H9 (cell line): ENCODE measurements around the gene CNGA4. TPM values are rescaled to one million over a fixed set of nuclear protein-coding genes. Genes with fewer than 3 reads are reported as not detected.

Experiments used
- DNase-seq: peaks from one replicate; pipeline ENCODE4 v3.0.0-alpha.2; 2017
- H2AFZ ChIP-seq: one replicate; pipeline ENCODE4 v1.6.1; 2013; ENCODE audit warnings: mild to moderate bottlenecking, low read length, control low read depth, moderate library complexity
- H2AK5ac ChIP-seq: 2 replicates; pipeline ENCODE4 v1.6.1; 2013; ENCODE audit warnings: low read length, control low read depth, mixed read lengths; ENCODE audit not compliant: insufficient read length
- H2BK120ac ChIP-seq: one replicate; pipeline ENCODE4 v1.6.1; 2013; ENCODE audit warnings: low read depth, mild to moderate bottlenecking, low read length, control low read depth, inconsistent platforms; ENCODE audit not compliant: poor library complexity, severe bottlenecking
- H2BK12ac ChIP-seq: 2 replicates; pipeline ENCODE4 v1.6.1; 2013; ENCODE audit warnings: low read length, control low read depth, mixed read lengths, low read depth; ENCODE audit not compliant: insufficient read length
- H2BK15ac ChIP-seq: 2 replicates; pipeline ENCODE4 v1.6.1; 2013; ENCODE audit warnings: low read depth, low read length, control low read depth
- H2BK20ac ChIP-seq: one replicate; pipeline ENCODE4 v1.6.1; 2013; ENCODE audit warnings: low read depth, mild to moderate bottlenecking, low read length, control low read depth, inconsistent platforms; ENCODE audit not compliant: poor library complexity, severe bottlenecking
- H2BK5ac ChIP-seq: 2 replicates; pipeline ENCODE4 v1.6.1; 2013; ENCODE audit warnings: low read length, control low read depth, mixed read lengths; ENCODE audit not compliant: insufficient read length
- H3K14ac ChIP-seq: 2 replicates; pipeline ENCODE4 v1.6.1; 2013; ENCODE audit warnings: low read length, control low read depth; ENCODE audit not compliant: insufficient read depth
- H3K18ac ChIP-seq: 2 replicates; pipeline ENCODE4 v1.6.1; 2013; ENCODE audit warnings: low read depth, mild to moderate bottlenecking, mixed read lengths, low read length, control low read depth; ENCODE audit not compliant: insufficient read length
- H3K23ac ChIP-seq: 2 replicates; pipeline ENCODE4 v1.6.1; 2013; ENCODE audit warnings: low read length, control low read depth, mixed read lengths, low read depth; ENCODE audit not compliant: insufficient read length
- H3K23me2 ChIP-seq: 2 replicates; pipeline ENCODE4 v1.6.1; 2013; ENCODE audit warnings: low read depth, mild to moderate bottlenecking, mixed read lengths, low read length, control low read depth; ENCODE audit not compliant: insufficient read length, poor library complexity, severe bottlenecking
- H3K27ac ChIP-seq: 2 replicates; pipeline ENCODE4 v1.5.1; 2013; ENCODE audit warnings: low read length, control low read depth, mixed read lengths, low read depth; ENCODE audit not compliant: insufficient read length
- H3K27me3 ChIP-seq: 2 replicates; pipeline ENCODE4 v1.6.1; 2013; ENCODE audit warnings: low read length, control low read depth, inconsistent platforms; ENCODE audit not compliant: insufficient read depth
- H3K4ac ChIP-seq: 2 replicates; pipeline ENCODE4 v1.6.1; 2013; ENCODE audit warnings: low read depth, mild to moderate bottlenecking, control low read depth, inconsistent platforms, low read length, moderate library complexity
- H3K4me1 ChIP-seq: 2 replicates; pipeline ENCODE4 v1.6.1; 2013; ENCODE audit warnings: low read length, control low read depth, inconsistent platforms; ENCODE audit not compliant: insufficient read depth
- H3K4me2 ChIP-seq: 2 replicates; pipeline ENCODE4 v1.6.1; 2013; ENCODE audit warnings: low read length, control low read depth, mixed read lengths; ENCODE audit not compliant: insufficient read length, insufficient read depth
- H3K56ac ChIP-seq: 2 replicates; pipeline ENCODE4 v1.6.1; 2013; ENCODE audit warnings: low read depth, mild to moderate bottlenecking, mixed read lengths, low read length, control low read depth; ENCODE audit not compliant: insufficient read length
- H3K79me1 ChIP-seq: 2 replicates; pipeline ENCODE4 v1.6.1; 2013; ENCODE audit warnings: low read depth, mild to moderate bottlenecking, moderate library complexity, low read length, control low read depth, inconsistent platforms; ENCODE audit not compliant: insufficient read depth, poor library complexity, severe bottlenecking
- H3K79me2 ChIP-seq: 2 replicates; pipeline ENCODE4 v1.6.1; 2013; ENCODE audit warnings: low read length, control low read depth, inconsistent platforms; ENCODE audit not compliant: insufficient read depth
- H3K9ac ChIP-seq: 2 replicates; pipeline ENCODE4 v1.6.1; 2013; ENCODE audit warnings: low read length, control low read depth, mixed read lengths; ENCODE audit not compliant: insufficient read length; ENCODE audit errors: extremely low read depth
- H3K9me3 ChIP-seq: one replicate; pipeline ENCODE4 v1.6.1; 2013; ENCODE audit warnings: low read depth, low read length, inconsistent platforms; ENCODE audit not compliant: control insufficient read depth
- H3T11ph ChIP-seq: one replicate; pipeline ENCODE4 v1.6.1; 2013; ENCODE audit warnings: mild to moderate bottlenecking, low read length, control low read depth, inconsistent platforms
- H4K20me1 ChIP-seq: one replicate; pipeline ENCODE4 v1.6.1; 2013; ENCODE audit not compliant: control insufficient read depth, insufficient read length, insufficient read depth
- H4K5ac ChIP-seq: 2 replicates; pipeline ENCODE4 v1.6.1; 2013; ENCODE audit warnings: low read depth, mild to moderate bottlenecking, mixed read lengths, low read length, control low read depth; ENCODE audit not compliant: insufficient read length
- H4K8ac ChIP-seq: replicated peaks from 2 replicates; pipeline ENCODE4 v1.6.1; 2013; ENCODE audit warnings: low read length, control low read depth, mixed read lengths, low read depth; ENCODE audit not compliant: insufficient read length
- H4K91ac ChIP-seq: 2 replicates; pipeline ENCODE4 v1.6.1; 2013; ENCODE audit warnings: low read depth, mild to moderate bottlenecking, moderate library complexity, mixed read lengths, low read length, control low read depth; ENCODE audit not compliant: insufficient read length
- H3K27ac Mint-ChIP-seq, 3 experiments: 2 replicates in 2 of 3; 3 replicates in 1 of 3; pipeline ENCODE4 v1.8.0; 2020 to 2021; ENCODE audit warnings: mixed read lengths in 3 of 3, mild to moderate bottlenecking in 1 of 3, moderate library complexity in 1 of 3
- H3K27me3 Mint-ChIP-seq: 2 replicates; pipeline ENCODE4 v1.8.0; 2021; ENCODE audit warnings: low read depth, mild to moderate bottlenecking, moderate library complexity, mixed read lengths
- H3K36me3 Mint-ChIP-seq, 3 experiments: 2 replicates in 2 of 3; 3 replicates in 1 of 3; pipeline ENCODE4 v1.8.0; 2020 to 2021; ENCODE audit warnings: low read depth in 3 of 3, mixed read lengths in 3 of 3; ENCODE audit not compliant: insufficient read depth in 1 of 3
- H3K4me1 Mint-ChIP-seq, 2 experiments: 2 replicates each; pipeline ENCODE4 v1.8.0; 2020; ENCODE audit warnings: mixed read lengths in 2 of 2
- H3K4me3 Mint-ChIP-seq, 2 experiments: 2 replicates in 1 of 2; 3 replicates in 1 of 2; pipeline ENCODE4 v1.8.0; 2020 to 2021; ENCODE audit warnings: mild to moderate bottlenecking in 2 of 2, mixed read lengths in 2 of 2, moderate library complexity in 1 of 2
- H3K9me3 Mint-ChIP-seq, 2 experiments: 2 replicates in 1 of 2; 3 replicates in 1 of 2; pipeline ENCODE4 v1.8.0; 2020; ENCODE audit warnings: mild to moderate bottlenecking in 2 of 2, mixed read lengths in 2 of 2, moderate library complexity in 1 of 2
- CTCF ChIP-seq: fragments of 200-600 bp; sonication (generic); conservative IDR thresholded peaks from 3 replicates; pipeline ENCODE4 v1.8.0; 2021; ENCODE audit warnings: antibody characterized with exemption, mild to moderate bottlenecking
- WGBS: extraction: QIAGEN DNeasy Blood & Tissue Kit; methylation state at CpG from one replicate; pipeline ENCODE4 v1.1.7; 2013; ENCODE audit warnings: missing lambda C conversion rate, low lambda C conversion rate, mixed read lengths; ENCODE audit not compliant: insufficient read length; ENCODE audit errors: extremely low coverage; 5-methylcytosine and 5-hydroxymethylcytosine counted together
- total RNA-seq: library from RNA; stranded (reverse); gene quantifications from 2 replicates; pipeline ENCODE4 v1.2.1, GENCODE V29; 2021

The CNGA4 gene
- total RNA-seq, 1 experiment from 2014 or later, result 0.11 TPM

DNA sequence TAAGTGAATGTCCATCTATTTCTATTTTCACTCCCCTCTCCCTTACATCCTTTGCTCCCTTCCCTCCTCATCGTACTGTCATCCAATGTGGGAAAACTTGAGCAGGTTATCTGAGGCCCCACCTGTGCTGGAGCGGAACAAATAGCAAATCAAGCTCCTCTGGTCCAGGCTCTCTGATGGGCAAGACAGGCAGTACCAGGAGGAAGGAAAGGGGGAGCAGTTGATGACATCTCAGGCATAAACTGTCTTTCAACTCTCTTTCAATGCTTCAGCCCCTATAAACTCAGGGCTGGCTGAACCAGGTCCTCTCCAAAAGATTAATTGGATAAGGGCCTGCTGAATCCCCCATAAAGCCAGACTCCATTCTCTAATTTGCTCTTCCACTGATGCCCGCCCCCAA is 19.3 kb downstream of the CNGA4 start:
- H3K23ac ChIP-seq, result no peak overlapping the region
- H3K4me1 ChIP-seq, result no peaks in the 10 kb centered on the region
- peak; percentile 31 for DNase-seq
- H2BK15ac ChIP-seq, result no peak overlapping the region
- H3K18ac ChIP-seq, result no peak overlapping the region
- H3K27me3 Mint-ChIP-seq, result no peaks in the 10 kb centered on the region; the same call in 1 of the 2 replicates
- no peak overlapping the region for H2BK120ac ChIP-seq
- peaks cover 11% of the 10 kb centered on the region for H3K23me2 ChIP-seq
- H3K36me3 Mint-ChIP-seq, result no peaks in the 10 kb centered on the region
- no peak overlapping the region for H4K8ac ChIP-seq
- H2BK5ac ChIP-seq, result no peak overlapping the region
- no peak overlapping the region for H3K27ac ChIP-seq
- H3K56ac ChIP-seq, result no peak overlapping the region
- H2AFZ ChIP-seq, result no peak overlapping the region
- no peak overlapping the region for H2AK5ac ChIP-seq
- H3K4me3 Mint-ChIP-seq, result peak overlapping the region in 1 of 2 experiments; percentile 85; a peak in 2 of 5 replicates
- H3K79me2 ChIP-seq, result no peaks in the 10 kb centered on the region
- no peak overlapping the region for H3K14ac ChIP-seq
- no peaks in the 10 kb centered on the region for H3K9me3 Mint-ChIP-seq
- H3K27ac Mint-ChIP-seq, result no peak overlapping the region
- no peaks in the 10 kb centered on the region for H3K9me3 ChIP-seq
- no peak overlapping the region for H4K91ac ChIP-seq
- no peaks in the 10 kb centered on the region for H3K79me1 ChIP-seq
- no CpG with 5 or more reads among the region's 3 CpGs for WGBS
- H3K4me1 Mint-ChIP-seq, result peaks cover 6 to 10% of the 10 kb centered on the region in 2 experiments; a peak in 3 of 4 replicates
- H3K4ac ChIP-seq, result no peak overlapping the region
- H3K27me3 ChIP-seq, result peaks cover 22% of the 10 kb centered on the region
- H3T11ph ChIP-seq, result no peak overlapping the region
- peak overlapping the region; percentile 56 for H3K4me2 ChIP-seq
- H3K9ac ChIP-seq, result no peak overlapping the region
- H4K20me1 ChIP-seq, result no peaks in the 10 kb centered on the region
- no peak overlapping the region for H2BK12ac ChIP-seq
- TF ChIP-seq CTCF, result peak; percentile 33; the same call in 2 of the 3 replicates
- no peak overlapping the region for H2BK20ac ChIP-seq
- H4K5ac ChIP-seq, result no peak overlapping the region
